GM18951 (cell line): Measurements from ENCODE around the gene SH3PXD2A.

Experiments
- POLR2A ChIP-seq: IDR thresholded peaks from 4 replicates; pipeline ENCODE4 v1.6.1; 2011; ENCODE audit warnings: mild to moderate bottlenecking; ENCODE audit not compliant: insufficient read length, insufficient read depth; ENCODE audit errors: extremely low read depth
- in situ Hi-C: fragments of 300-500 bp; cut with MboI; formaldehyde crosslinking; loops from one replicate; pipeline ENCODE4 v1.12.0; 2022; ENCODE audit warnings: low sequenced_read_pairs, mixed read lengths, inconsistent platforms; ENCODE audit not compliant: unreplicated experiment

Gene SH3PXD2A

DNA sequence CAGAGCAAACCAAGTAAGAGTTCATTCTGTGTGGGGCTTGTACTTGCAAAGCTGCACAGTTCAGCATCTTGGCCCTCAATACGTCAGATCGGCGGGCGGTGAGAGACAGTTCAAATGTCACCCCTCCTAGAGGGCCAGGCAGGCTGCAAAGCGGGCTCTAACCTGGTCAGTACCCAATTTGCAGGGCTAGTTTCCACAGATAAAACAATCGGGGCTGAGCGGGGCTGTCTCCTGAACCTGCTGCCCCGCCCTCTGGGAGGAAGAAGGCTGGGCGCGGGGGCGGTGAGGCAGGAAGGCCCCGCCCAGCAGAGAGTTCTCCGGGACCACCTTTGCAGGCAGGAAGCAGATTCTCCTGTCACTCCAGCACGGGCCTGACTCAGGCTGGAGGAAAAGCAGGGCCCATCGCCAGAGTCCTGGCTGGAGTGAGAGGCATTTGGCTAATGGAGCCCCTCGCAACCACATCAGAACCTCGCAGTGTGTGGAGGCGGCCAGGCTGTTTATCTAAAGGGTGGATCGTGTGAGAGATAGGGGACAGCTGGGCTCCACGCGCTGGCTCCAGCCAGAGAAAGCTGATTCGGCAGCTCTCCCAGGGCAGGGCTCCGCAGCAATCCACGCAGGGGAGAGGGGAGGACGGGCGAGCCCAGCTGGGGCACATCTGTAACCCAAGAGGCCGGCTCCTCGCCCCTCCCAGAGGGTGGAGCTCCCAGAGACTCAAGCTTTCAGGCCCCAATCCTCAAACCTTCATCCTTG, 83.1 kb downstream of the SH3PXD2A start:
- in situ Hi-C loops: no loop called here
- TF ChIP-seq POLR2A: peak; percentile 57

DNA sequence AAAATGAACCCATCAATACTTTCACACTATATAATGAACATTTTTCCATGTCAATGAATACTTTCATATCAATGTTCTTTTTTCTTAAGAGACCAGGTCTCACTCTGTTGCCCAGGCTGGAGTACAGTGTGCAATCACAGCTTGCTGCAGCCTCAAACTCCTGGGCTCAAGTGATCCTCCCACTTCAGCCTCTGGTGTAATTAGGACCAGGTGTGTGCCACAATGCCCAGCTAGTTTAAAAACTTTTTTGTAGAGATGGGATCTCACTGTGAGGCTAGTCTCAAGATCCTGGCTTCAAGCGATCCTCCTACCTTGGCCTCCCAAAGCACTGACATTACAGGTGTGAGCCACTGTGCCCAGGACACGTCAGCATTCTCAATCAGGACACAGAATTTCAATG, 85.2 kb downstream of the SH3PXD2A start:
- in situ Hi-C loops: no loop called here
- TF ChIP-seq POLR2A: no peak

DNA sequence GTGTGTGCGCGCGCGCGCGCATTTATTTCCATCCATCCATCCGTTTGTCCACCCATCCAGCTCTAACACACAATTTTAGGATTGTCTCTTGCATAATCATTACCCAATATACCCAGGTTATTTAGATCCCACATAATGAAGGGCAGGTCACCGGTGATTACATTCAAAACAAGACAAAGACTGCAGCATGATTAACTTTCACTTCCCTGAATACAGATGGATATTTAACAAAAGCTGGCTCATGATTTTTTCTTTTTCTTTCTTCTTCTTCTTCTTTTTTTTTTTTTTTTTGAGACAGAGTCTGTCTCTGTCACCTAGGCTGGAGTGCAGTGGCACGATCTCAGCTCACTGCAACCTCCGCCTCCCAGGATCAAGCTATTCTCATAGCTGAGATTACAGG, 86.2 kb downstream of the SH3PXD2A start:
- in situ Hi-C loops: no loop called here

DNA sequence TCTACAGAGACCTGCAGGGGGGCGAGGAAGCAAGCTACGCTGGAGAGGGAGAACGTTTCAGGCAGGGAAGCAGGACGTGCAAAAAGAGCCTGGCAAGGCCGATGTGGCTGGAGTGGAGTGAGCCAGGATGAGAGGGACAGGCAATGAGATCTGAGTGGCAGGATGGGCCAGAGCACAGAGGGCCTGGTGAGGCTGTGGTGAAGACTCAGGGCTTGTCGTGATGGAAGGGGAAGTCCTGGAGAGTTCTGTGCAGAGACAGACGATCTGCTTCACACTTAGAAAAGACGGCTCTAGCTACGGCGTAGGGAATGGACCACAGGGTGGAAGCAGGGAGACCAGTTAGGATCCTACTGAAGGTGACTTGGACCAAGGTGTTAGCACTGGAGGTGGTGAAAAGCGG, 87.0 kb downstream of the SH3PXD2A start:
- in situ Hi-C loops: no loop called here
- no peak for TF ChIP-seq POLR2A

More for the DNA sequence above, 86.2 kb downstream of the SH3PXD2A start:
- TF ChIP-seq POLR2A: no peak

DNA sequence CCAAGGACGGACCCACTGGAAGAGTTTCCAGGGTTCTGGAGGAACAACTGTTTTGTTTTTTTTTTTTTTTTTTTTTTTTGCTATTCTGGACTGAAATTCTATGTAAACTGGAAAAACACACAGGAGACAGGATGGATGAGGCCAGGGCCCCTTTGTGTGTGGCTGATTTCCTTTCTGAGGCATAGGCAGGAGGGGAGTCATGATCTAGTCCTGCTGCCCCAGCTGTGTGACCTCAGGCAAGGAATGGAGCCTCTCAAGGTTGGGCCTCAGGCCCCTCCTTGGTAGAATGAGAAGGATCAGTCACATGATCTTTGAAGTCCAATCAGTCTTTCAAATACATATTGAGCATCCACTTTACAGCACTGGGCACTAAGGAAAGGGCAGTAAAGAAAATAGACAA, 87.6 kb downstream of the SH3PXD2A start:
- TF ChIP-seq POLR2A: no peak
- in situ Hi-C loops: no loop called here

DNA sequence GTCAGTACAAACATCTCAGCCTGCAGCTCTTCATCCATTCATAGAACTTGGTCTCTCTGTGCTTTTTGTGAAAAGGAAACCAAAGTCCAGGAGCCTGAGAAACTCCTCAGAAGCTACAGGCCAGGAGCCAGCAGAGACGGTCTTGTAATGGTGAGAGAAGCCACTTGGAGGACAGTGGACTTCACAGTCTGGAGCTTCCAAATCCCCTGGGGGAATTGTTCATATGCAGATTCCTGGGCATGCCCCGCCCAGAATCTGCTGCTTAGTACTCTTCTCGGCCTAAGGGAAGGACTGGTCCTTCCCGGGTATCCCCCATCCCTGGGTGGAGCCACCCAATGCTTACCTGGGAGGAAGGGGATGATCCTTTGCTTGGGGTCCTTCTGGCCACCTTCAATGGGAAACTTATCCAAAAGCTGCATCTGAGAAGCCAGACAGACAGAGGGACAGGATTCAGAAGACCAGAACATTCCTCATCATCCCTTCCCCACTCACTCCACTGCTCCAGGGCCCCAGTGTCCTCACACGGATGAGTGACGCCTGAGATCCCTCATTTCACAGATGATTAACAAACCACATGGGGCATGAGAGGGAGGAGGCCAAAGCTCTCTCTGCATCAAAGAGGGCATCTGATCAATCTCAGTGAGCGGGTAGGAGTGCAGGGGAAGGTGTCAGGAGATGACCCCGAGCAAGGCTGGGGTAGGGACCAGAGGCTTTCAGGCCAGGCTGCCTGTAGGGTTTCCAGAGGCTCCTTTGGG, 88.4 kb downstream of the SH3PXD2A start:
- in situ Hi-C loops: no loop called here
- no peak for TF ChIP-seq POLR2A

DNA sequence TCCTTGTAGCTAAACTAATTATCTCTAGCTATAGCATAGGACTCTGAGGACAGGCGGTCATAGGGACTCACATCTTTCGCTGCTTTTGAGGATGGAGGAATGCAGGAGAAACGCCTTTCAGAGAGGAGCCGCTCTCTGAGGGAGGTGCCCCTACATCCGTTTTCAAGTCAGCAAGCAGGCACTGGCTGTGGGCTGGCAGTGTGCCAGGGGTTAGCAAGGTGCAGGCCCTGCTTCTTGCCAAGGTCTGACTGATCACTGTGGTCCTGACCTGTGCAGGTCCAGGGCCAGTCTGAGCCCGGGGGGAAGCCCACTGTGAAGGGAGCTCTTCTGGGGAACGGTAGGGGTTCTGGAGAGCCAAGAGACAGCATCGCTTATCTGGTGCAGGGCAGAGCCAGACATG, 89.4 kb downstream of the SH3PXD2A start:
- no peak for TF ChIP-seq POLR2A
- in situ Hi-C loops: no loop called here

DNA sequence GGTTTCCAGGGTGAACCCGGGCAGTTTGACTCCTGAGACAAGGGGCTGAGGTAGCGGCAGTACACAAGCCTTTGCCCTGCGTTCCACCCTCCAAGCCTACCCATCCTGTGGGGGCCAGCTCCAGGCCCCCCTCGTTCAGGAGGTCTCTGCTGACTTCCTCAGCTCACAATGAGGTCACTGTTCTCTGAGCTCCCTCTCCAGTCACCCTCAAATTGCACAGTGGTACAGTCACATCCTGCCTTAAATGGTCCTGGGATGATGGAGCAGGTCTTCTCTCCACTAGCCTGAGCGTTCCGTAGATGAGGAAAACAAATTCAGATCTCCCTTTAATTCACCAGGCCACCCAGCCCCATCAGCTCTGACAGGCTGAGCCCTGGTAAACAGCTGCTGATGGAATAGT, 90.2 kb downstream of the SH3PXD2A start:
- in situ Hi-C loops: no loop called here
- TF ChIP-seq POLR2A: no peak

DNA sequence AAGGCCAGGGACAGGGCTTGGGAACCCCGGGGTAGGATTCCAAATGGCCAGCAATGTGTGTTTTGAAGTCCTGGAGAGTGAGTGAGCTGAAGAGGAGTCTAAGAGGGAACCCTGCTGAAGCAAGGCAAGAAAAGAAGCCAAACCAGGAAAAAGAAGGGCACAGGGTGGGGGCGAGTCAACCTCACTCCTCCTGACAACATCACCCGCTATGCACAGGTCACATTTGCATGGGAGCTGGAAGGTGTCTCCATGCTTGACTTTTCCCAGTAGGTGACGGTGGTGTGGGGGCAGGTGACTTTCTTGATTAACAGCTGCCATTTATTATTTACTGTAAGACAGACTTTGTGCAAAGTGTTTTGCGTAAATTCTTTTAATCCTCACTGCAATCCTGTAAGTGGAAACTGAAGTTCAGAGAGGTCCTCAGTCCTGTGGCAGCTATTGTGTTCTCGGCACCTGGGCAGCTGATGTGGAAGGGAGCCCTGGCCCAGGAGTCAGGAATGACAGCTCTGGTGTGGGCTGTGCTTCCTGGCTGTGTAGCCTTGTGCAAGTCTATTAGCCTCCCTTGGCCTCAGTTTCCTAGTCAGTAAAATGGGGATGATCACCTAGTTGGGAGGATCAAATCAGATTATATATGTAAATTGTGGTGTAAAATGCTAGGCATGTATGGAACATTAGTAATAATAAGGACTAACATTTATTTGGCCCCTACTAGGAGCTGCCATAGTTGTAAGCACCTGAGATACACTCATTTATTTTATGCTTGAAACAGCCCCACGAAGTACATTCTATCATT, 90.9 kb downstream of the SH3PXD2A start:
- TF ChIP-seq POLR2A: no peak
- in situ Hi-C loops: no loop called here

DNA sequence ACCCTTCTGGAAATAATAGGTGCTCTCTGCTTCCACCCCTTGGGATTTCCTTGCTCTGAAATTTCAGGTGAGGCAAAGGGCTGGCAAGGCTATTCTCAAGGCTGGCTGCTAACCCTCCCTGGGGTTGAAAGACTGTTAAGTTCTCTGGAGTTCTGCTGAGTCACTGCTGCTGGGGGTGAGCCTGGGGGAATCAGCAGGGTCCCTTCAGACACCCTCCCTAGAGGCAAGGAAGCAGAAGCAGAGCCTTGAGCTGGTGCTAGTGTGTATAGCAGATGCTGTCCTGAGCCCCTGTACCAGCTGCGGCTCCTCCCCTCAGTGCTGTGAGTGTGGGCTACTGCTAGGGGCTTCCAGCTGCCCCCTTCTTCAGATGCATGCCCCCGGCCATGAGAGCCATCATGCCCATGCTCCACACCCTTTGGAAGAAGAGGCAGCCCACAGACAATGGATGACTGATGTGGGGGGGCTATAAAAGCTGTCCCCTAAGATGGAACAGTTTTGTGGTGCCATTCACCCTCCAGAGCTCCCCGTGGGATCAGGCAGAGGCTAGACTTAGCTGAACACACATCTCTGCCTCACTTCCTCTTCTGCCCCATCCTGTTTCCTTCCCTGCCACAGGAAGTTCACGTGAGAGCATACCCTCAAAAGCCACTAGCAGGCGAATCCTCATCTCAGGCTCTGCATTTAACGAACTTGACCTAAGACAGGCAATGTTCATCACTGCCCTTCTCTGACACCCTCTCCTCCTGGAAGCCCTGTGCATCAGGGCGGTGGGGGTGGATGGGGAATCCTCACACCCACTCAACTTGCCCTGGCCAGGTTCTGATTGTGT, 91.8 kb downstream of the SH3PXD2A start:
- no peak for TF ChIP-seq POLR2A
- in situ Hi-C loops: no loop called here

DNA sequence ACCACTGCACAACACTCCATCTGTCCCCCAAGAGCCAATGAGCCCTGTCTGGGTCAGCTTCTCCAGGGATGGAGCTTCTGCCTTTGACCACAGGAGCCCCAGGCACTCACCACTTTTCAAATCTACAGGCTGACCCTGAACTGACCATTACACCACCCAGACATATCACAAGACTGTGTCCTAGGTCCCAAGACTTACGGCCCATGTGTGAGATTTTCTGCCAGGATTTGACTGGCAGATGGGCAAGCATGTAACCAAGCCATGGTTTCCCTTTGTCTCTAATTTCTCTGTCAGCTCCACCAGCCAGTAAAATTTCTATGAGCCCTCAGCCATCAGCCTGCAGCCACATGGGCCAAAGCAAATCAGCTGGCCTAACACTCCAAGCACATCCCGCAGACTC, 92.5 kb downstream of the SH3PXD2A start:
- TF ChIP-seq POLR2A: no peak
- in situ Hi-C loops: no loop called here

DNA sequence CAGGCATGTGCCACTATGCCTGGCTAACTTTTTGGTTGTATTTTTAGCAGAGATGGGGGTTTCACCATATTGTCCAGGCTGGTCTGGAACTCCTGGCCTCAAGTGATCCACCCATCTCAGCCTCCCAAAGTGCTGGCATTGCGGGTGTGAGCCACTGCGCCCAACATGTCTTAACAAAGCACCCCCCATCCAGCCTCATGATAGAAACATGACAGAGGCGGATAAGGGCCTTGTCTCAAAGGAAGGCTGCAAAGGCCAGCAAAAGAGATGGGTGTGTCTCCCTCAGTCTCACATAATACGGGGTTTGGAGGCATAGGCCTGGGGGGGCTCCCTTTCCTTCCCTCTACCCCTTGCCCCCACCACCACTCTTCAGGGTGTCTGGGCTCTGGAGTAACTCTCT, 93.2 kb downstream of the SH3PXD2A start:
- no peak for TF ChIP-seq POLR2A
- in situ Hi-C loops: no loop called here
